NCI-H2196 treated with DMSO at 0.1 percent for 48 hours (cell line): ENCODE results near the gene SH3D21.
A peak's percentile ranks its signal among the peaks of the same experiment; 100 is the strongest.

Experiments
- DNase-seq: peaks from one replicate; lab custom pipeline; 2025; ENCODE audit not compliant: unreplicated experiment; lab: John Stamatoyannopoulos, UW

The SH3D21 gene

DNA sequence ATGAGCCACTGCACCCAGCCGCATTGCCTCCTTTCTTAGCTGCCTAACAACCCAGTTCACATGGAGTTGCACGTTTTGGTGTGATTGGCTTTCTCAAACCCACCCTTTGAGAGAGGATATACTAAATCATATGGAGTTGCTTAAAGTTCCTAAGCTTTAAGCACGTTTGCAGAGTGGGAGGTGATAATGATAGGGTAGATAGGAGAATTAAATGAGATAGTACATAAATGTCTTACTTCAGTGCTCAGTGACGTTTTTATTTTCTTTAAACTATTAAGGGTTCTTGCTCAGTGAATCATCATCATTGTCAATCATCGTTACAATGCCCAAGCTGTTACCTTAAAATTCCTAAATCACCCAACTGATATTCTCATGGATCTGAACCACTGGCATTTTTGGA is 2.9 kb upstream of the SH3D21 start:
- no peak for DNase-seq

DNA sequence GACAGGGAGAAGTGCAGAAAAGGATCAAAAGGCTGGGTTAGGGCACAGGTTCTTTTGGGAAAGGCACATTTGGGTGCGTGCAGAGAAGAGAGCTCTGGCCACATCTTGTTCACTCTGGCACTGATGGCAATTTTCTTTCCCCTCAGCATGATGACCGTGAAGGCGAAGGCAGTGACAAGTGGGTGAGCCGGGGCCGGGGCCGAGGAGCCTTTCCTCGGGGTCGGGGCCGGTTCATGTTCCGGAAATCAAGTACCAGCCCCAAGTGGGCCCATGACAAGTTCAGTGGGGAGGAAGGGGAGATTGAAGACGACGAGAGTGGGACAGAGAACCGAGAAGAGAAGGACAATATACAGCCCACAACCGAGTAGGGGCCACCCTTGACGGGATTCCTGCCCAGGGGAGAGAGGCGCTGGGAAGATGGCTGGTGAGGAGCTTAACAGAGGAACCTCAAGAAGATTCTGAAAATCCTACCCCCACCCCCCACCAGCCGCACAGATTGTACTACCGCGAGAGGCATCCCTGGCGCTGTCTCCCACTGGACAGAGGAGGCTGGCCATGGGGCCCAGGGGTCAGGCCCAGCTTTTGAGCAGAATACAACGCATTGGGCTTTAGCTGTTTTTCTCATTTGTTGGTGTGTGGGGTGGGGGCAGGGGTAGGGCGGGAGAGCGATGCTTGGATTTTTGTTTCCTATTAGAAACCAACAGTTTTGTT is 2.4 kb upstream of the SH3D21 start:
- DNase-seq, result no peak

GRCh38 chr1:36304521-36304920 is 1.6 kb upstream of the SH3D21 start:
- DNase-seq, result no peak

GRCh38 chr1:36304970-36305914 is 926 bp upstream of the SH3D21 start:
- DNase-seq, result no peak

- no peak for DNase-seq
Observed at GRCh38 chr1:36305915-36306209, 306 bp upstream of the SH3D21 start.

- peak; percentile 92 for DNase-seq
Observed at GRCh38 chr1:36306902-36307456, 811 bp downstream of the SH3D21 start.

- DNase-seq, result no peak
Observed at GRCh38 chr1:36307601-36308330, 1.6 kb downstream of the SH3D21 start.

DNA sequence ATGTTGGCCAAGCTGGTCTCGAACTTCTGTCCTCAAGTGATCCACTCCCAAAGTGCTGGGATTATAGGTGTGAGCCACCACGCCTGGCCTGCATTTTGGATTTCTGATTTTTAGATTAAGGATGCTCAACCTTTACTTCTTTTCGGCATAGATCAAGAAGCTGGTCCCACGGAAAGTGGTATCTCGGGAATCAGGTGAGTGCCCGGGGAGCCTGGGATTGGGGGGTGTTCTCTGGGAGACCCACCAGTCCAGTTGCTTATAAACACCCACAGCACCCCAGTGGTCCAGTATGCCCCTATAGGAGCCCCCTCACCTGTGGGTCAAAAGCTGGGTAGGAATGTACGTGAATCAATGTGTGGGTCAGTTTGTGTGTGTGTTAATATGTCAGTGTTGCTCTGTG is 3.2 kb downstream of the SH3D21 start:
- no peak for DNase-seq

DNA sequence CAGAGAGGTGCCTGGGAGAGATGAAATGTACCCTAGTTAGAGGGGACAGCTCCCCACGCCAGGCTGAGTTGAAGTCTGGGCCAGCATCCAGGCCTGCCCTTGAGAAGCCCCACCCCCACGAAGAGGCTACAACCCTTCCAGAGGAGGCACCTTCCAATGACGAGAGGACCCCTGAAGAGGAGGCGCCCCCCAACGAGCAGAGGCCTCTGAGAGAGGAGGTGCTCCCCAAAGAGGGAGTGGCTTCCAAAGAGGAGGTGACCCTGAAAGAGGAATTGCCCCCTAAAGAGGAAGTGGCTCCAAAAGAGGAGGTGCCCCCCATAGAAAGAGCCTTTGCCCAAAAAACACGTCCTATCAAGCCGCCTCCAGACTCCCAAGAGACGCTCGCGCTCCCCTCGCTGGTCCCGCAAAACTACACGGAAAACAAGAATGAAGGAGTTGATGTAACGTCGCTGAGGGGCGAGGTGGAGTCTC is 14.2 kb downstream of the SH3D21 start:
- no peak for DNase-seq

- DNase-seq, result no peak
Observed at GRCh38 chr1:36320767-36321118, 14.6 kb downstream of the SH3D21 start.

DNA sequence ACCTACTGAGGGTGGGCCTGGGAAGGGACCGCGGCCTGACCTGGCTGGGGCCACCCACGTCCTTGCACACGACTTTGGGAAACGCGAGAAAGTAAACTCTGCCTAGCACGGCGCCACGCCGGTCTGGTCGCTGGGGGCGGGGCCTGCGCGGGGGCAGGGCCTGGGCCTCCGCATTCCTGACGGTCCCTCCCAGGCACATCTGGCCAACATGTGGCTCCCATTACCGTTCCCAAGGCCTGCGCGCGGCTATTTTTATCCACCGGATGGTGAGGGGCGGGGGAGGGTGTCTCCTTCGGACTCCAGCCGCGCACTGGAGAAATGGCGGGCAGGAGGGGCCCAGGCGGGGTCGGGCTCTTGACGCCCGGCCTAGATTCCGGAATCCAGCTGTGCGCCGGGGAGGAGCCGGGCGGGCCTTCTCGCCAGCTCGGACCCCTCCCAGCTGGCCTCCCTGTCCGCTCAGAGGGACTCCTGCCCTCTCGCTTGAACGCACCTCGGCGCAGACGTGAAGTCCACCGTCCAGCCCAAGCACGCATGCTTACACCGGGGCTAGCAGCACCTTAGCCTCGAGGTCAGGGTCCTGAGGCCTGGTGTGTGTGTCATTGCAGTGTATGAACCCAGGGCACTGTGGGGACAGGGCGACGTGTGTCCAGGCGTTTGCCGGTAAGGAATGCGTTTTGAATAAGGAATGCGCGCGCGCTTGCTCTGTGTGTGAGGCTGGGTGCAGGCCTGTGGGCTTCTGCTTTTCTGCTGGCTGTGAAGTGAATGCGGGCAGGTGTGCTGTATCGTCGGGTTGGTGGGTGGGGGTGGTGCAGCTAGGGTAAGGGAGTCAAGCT is 15.2 kb downstream of the SH3D21 start:
- DNase-seq, result no peak

GRCh38 chr1:36322041-36322785 is 16.0 kb downstream of the SH3D21 start:
- no peak for DNase-seq

DNA sequence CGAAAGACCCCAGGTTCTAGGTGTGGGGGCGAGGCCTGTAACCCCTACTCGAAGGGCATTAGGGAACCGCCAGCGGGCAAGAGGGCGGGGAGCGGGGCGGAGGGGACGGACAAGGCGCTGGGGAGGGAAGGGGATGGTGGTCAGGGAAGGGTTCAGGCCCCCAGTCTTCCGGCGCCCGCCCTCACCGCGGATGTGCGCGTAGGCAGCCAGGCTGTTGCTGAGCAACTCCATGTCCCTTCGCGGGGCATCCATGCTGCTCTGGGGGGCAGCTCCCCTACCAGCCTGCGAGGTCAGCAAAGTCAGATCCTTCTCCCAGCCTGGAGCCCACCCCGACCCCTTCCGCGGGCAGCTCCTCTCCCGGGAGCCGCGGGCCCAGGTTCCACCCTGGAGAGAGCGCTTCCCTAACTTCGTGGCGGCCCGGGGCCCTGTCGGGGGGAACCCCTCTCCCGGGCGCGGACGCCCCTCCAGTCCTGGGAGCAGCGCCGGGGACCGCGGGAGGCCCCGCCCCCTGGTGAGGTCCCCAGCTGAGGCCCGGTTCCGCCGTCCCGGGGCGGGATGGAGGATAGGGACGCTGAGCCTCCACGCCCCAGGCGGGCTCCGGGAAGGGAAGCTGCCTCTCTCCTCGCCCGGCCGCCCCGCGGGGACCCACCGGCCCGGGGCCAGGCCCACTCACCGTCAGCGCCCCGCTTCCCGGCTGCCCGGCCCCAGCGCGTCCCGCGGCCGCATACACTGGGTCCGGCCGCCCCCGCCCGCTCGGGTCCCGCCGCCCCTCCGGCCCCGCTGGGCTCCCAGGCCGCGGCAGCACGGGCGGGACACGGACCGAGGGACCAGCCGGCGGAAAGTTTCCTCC is 16.8 kb downstream of the SH3D21 start:
- DNase-seq, result no peak

GRCh38 chr1:36323636-36324352 is 17.6 kb downstream of the SH3D21 start, which contains the start of gene EVA1B:
TSS of gene EVA1B (minus strand) at chr1:36323645. CDS start at chr1:36323037, 608 bp downstream.
- DNase-seq, result no peak

- no peak for DNase-seq
Observed at GRCh38 chr1:36324353-36324703, 18.2 kb downstream of the SH3D21 start.

DNA sequence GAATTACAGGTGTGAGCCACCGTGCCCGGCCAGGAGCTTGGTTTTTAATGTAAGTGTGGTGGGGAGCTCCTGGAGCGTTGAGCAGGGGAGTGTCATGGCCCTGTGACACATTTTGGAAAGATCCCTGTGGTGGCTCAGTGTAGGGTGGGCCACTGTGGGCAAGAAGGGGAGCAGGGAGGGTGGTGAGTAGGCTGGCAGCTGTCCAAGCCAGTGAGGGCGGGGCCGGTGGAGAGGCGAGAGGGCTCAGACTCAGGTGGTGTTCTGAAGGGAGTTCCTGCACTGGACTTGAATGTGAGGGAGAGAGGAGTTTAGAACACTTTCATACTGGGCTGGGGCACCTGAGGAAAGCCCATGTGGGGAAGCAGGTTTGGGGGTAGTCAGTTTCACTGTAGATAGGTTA is 20.3 kb downstream of the SH3D21 start:
- no peak for DNase-seq

GRCh38 chr1:36327421-36328087 is 21.4 kb downstream of the SH3D21 start:
- DNase-seq, result no peak

DNA sequence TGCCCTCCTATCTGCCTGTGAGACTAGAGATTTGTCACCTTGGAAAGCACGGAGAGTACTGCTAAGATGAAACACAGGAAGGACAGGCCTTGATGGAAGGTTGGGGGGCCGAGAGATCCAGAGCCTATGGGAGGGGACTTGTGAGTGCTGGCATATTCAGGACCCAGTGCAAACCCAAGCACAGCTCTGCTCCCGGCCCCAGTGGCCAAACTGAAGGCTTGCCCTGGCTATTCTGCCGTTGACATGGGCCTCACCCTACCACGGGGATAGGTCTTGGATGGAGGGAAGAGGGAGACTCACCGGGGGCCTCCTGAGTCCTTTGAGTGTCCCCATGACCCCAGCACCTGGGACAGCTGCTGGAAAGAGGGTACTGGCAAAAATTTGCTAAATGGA is 21.9 kb downstream of the SH3D21 start:
- DNase-seq, result no peak
